OCI-LY7 (cell line): ENCODE data around the gene NEBL. TPM values are rescaled to one million over a fixed set of nuclear protein-coding genes. Genes with fewer than 3 reads are reported as not detected.

ENCODE experiments used
- BruUV-seq: library from RNA; stranded (reverse); fragments of 400-500 nt; replicated peaks from 2 replicates; lab custom pipeline; 2021; lab: Mats Ljungman, UMichigan
- CTCF ChIA-PET: fragments of 300-600 bp; sonication (Branson Sonifier 250); formaldehyde crosslinking; loops from one replicate; lab custom pipeline; 2022; ENCODE audit warnings: antibody characterized with exemption; ENCODE audit not compliant: unreplicated experiment; lab: Charles Lee
- POLR2A ChIA-PET: fragments of 300-600 bp; sonication (Branson Sonifier 250); formaldehyde crosslinking; loops from one replicate; lab custom pipeline; 2022; ENCODE audit warnings: antibody characterized with exemption; lab: Charles Lee
- DNase-seq: peaks from one replicate; pipeline ENCODE4 v3.0.0-alpha.2; 2015; ENCODE audit warnings: low spot score
- H2AFZ ChIP-seq: fragments of 200-600 bp; sonication (generic), shearing (Covaris generic); 2 replicates; pipeline ENCODE4 v1.6.1; 2014; ENCODE audit warnings: mild to moderate bottlenecking, antibody characterized with exemption, low read length, moderate library complexity
- H3K27ac ChIP-seq: fragments of 200-600 bp; sonication (generic); 2 replicates; pipeline ENCODE4 v1.5.1; 2014; ENCODE audit warnings: mixed run types, low read depth, mild to moderate bottlenecking, moderate library complexity, low read length, inconsistent platforms; ENCODE audit not compliant: poor library complexity, severe bottlenecking
- H3K36me3 ChIP-seq: fragments of 200-600 bp; sonication (generic); 2 replicates; pipeline ENCODE4 v1.6.1; 2014; ENCODE audit warnings: mild to moderate bottlenecking, antibody characterized with exemption, low read length, moderate library complexity, mixed read lengths; ENCODE audit not compliant: insufficient read depth
- H3K4me1 ChIP-seq: fragments of 200-600 bp; sonication (generic); 2 replicates; pipeline ENCODE4 v1.5.1; 2014; ENCODE audit warnings: mild to moderate bottlenecking, low read length; ENCODE audit not compliant: insufficient read depth, poor library complexity, severe bottlenecking
- H3K4me2 ChIP-seq: fragments of 200-600 bp; sonication (generic); 2 replicates; pipeline ENCODE4 v1.6.1; 2014; ENCODE audit warnings: mild to moderate bottlenecking, low read length
- H3K4me3 ChIP-seq: fragments of 200-600 bp; sonication (generic); 2 replicates; pipeline ENCODE4 v1.5.1; 2014; ENCODE audit warnings: mild to moderate bottlenecking, low read depth, low read length; ENCODE audit not compliant: poor library complexity, severe bottlenecking
- H3K79me2 ChIP-seq: fragments of 200-600 bp; sonication (generic); 2 replicates; pipeline ENCODE4 v1.6.1; 2016; ENCODE audit warnings: low read depth, mild to moderate bottlenecking, low read length, moderate library complexity, mixed read lengths; ENCODE audit not compliant: insufficient read depth
- H3K9me2 ChIP-seq: fragments of 200-600 bp; sonication (generic); 2 replicates; pipeline ENCODE4 v1.6.1; 2016; ENCODE audit warnings: mild to moderate bottlenecking, low read length, mixed read lengths; ENCODE audit not compliant: insufficient read depth
- H3K9me3 ChIP-seq: fragments of 200-600 bp; sonication (generic); 2 replicates; pipeline ENCODE4 v1.6.1; 2014; ENCODE audit warnings: mild to moderate bottlenecking, mixed run types, low read length, mixed read lengths
- H4K20me1 ChIP-seq: fragments of 200-600 bp; sonication (generic); 2 replicates; pipeline ENCODE4 v1.6.1; 2014; ENCODE audit warnings: mild to moderate bottlenecking, antibody characterized with exemption, low read length, moderate library complexity, mixed read lengths; ENCODE audit not compliant: insufficient read depth
- EZH2phosphoT487 ChIP-seq: fragments of 200-600 bp; sonication (generic); IDR thresholded peaks from 2 replicates; pipeline ENCODE4 v1.6.1; 2018; ENCODE audit warnings: low read depth, borderline replicate concordance, mild to moderate bottlenecking, mixed run types, antibody characterized with exemption, low read length, moderate library complexity, mixed read lengths
- intact Hi-C: fragments of 100-400 bp; cut with micrococcal nuclease; formaldehyde crosslinking; loops from one replicate; pipeline ENCODE4 v1.10.0; 2022; ENCODE audit not compliant: unreplicated experiment
- total RNA-seq, 2 experiments: library from RNA; depleted of rRNA in 1 of 2; stranded (reverse); fragments of >200 nt in 1 of 2; shearing (Covaris generic) in 1 of 2; gene quantifications; 2 replicates each; pipeline ENCODE4 v1.2.3, GENCODE V29; 2014 to 2022
- TF ChIP-seq, protein P1 (sequence below): fragments of 200-600 bp; sonication (generic); conservative IDR thresholded peaks from 2 replicates; pipeline ENCODE4 v1.5.1; 2014; ENCODE audit warnings: mild to moderate bottlenecking, antibody characterized with exemption, low read length, moderate library complexity, mixed read lengths

The NEBL gene
- total RNA-seq, 2 experiments from 2014 or later: 1.1 TPM; not detected in 1

DNA sequence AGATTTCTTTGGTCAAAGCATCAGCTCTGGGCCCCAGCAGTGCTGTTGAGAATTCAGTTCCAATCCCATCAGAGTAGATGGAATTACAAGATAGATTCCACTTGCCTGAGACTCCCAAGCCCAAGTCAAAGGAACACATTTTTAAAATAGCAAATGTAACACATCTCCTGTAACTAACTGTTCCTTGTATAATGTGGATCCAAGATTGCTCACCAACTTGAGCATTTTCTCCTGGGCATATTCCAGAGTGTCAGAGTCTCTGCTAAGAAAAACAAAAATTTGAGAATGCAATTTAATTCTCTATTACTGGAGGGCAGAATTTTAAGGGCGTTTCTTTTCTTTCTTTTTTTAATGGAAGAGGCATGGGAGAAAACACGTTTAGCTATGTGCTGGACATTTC is 136.7 kb downstream of the NEBL start:
- no peaks in the 10 kb centered on the region for H3K79me2 ChIP-seq
- no peaks in the 10 kb centered on the region for H4K20me1 ChIP-seq
- ChIA-PET CTCF (no interaction called here), POLR2A (no interaction called here)
- intact Hi-C loops: no loop called here
- no TSS peak for BruUV-seq
- H3K9me2 ChIP-seq: no peaks in the 10 kb centered on the region
- H3K4me3 ChIP-seq: no peak overlapping the region
- no peaks in the 10 kb centered on the region for H3K9me3 ChIP-seq
- no peaks in the 10 kb centered on the region for H3K36me3 ChIP-seq
- no peak overlapping the region for H3K27ac ChIP-seq
- no peak overlapping the region for H3K4me2 ChIP-seq
- no peaks in the 10 kb centered on the region for H3K4me1 ChIP-seq
- no peak overlapping the region for H2AFZ ChIP-seq
- no peak for DNase-seq
- no peak for TF ChIP-seq EZH2phosphoT487
- TF ChIP-seq, protein P1, sequence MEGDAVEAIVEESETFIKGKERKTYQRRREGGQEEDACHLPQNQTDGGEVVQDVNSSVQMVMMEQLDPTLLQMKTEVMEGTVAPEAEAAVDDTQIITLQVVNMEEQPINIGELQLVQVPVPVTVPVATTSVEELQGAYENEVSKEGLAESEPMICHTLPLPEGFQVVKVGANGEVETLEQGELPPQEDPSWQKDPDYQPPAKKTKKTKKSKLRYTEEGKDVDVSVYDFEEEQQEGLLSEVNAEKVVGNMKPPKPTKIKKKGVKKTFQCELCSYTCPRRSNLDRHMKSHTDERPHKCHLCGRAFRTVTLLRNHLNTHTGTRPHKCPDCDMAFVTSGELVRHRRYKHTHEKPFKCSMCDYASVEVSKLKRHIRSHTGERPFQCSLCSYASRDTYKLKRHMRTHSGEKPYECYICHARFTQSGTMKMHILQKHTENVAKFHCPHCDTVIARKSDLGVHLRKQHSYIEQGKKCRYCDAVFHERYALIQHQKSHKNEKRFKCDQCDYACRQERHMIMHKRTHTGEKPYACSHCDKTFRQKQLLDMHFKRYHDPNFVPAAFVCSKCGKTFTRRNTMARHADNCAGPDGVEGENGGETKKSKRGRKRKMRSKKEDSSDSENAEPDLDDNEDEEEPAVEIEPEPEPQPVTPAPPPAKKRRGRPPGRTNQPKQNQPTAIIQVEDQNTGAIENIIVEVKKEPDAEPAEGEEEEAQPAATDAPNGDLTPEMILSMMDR: no peak

DNA sequence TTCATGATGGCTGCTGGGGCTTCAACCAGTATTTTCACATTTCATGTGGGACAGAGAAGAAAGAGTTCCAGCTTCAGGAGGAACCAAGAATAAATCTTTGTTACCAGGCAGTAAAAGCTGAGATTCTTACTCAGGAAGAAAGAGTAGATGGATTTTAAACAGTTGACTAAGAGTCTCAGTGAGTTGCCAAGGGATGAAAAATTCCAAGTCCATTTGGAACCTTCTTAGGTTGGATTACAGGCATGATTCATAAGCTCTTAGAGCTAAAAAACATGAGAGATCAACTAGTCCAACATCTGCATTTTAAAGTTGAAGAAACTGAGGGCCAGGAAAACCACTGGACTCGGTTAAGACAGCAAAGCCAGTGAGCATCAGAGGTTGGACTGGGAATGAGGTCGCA is 148.6 kb downstream of the NEBL start:
- ChIA-PET POLR2A (no interaction called here), CTCF (no interaction called here)
- intact Hi-C loops: no loop called here
- DNase-seq: no peak
- Histone ChIP-seq H3K27ac (no peak overlapping the region), H4K20me1 (no peaks in the 10 kb centered on the region), H2AFZ (no peak overlapping the region), H3K9me2 (no peaks in the 10 kb centered on the region), H3K4me3 (no peak overlapping the region), H3K4me2 (no peak overlapping the region), H3K79me2 (no peaks in the 10 kb centered on the region), H3K4me1 (no peaks in the 10 kb centered on the region), H3K9me3 (peaks cover 10% of the 10 kb centered on the region), H3K36me3 (no peaks in the 10 kb centered on the region)
- BruUV-seq: no TSS peak
- TF ChIP-seq, protein P1: no peak
- no peak for TF ChIP-seq EZH2phosphoT487

DNA sequence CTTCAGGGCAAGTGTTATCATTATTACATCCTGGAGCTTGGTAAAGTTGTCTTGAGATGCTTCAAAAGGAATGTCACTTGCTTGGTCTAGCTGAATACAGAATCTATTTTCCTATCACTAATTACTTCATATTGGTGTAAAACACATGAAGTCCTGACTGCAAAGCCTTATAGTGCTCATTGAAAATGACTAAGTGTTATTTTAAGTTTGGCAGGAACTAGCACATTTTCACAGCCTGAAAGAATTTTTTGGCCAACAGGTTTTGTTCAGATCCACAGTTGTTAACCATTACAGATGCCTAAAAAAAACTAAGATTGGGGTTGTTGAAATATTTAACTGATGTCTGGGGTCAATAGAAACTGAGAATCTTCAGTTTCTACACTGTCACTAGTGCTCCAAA is 149.3 kb downstream of the NEBL start:
- H3K79me2 ChIP-seq: no peaks in the 10 kb centered on the region
- H2AFZ ChIP-seq: no peak overlapping the region
- intact Hi-C loops: no loop called here
- DNase-seq: no peak
- CTCF ChIA-PET: no interaction called here
- TF ChIP-seq EZH2phosphoT487: no peak
- TF ChIP-seq, protein P1: no peak
- H3K9me2 ChIP-seq: no peaks in the 10 kb centered on the region; the same call in 1 of the 2 replicates
- H3K4me3 ChIP-seq: no peak overlapping the region
- H3K27ac ChIP-seq: no peak overlapping the region
- no peaks in the 10 kb centered on the region for H3K4me1 ChIP-seq
- no TSS peak for BruUV-seq
- peaks cover 10% of the 10 kb centered on the region for H3K9me3 ChIP-seq
- no peak overlapping the region for H3K4me2 ChIP-seq
- POLR2A ChIA-PET: no interaction called here
- H4K20me1 ChIP-seq: no peaks in the 10 kb centered on the region
- H3K36me3 ChIP-seq: no peaks in the 10 kb centered on the region
